Kidney capillary endothelial cell (primary cell): ENCODE data around the gene NEDD4L.
A peak's percentile ranks its signal among the peaks of the same experiment; 100 is the strongest.
"Not testable (repeated sequence)": the region's sequence is repeated elsewhere in the genome, so short reads cannot be mapped to it uniquely, and the experiment has no call there.

ENCODE experiments used
- DNase-seq: peaks from one replicate; pipeline ENCODE4 v3.0.0-alpha.2; 2018; ENCODE audit warnings: low spot score

Gene NEDD4L

GRCh38 chr18:58266291-58266690 is 222.3 kb downstream of the NEDD4L start:
- DNase-seq = no peak

- DNase-seq = no peak
These were observed 223.5 kb downstream of the NEDD4L start for GRCh38 chr18:58267493-58267892.

GRCh38 chr18:58268849-58269248 is 224.8 kb downstream of the NEDD4L start:
- DNase-seq = no peak

GRCh38 chr18:58269931-58270330 is 225.9 kb downstream of the NEDD4L start:
- no peak for DNase-seq

- no peak for DNase-seq
These were observed 226.4 kb downstream of the NEDD4L start for GRCh38 chr18:58270396-58270795.

- DNase-seq = no peak
These were observed 227.7 kb downstream of the NEDD4L start for GRCh38 chr18:58271770-58272169.

GRCh38 chr18:58272209-58272608 is 228.2 kb downstream of the NEDD4L start:
- no peak for DNase-seq

GRCh38 chr18:58272779-58273435 is 228.9 kb downstream of the NEDD4L start:
- DNase-seq = no peak

GRCh38 chr18:58275176-58275575 is 231.2 kb downstream of the NEDD4L start:
- DNase-seq = no peak

GRCh38 chr18:58276789-58277739 is 233.0 kb downstream of the NEDD4L start:
- DNase-seq = no peak

GRCh38 chr18:58279504-58280175 is 235.6 kb downstream of the NEDD4L start:
- DNase-seq = no peak

GRCh38 chr18:58280191-58280590 is 236.2 kb downstream of the NEDD4L start:
- DNase-seq = no peak

- DNase-seq = not testable (repeated sequence)
These were observed 238.8 kb downstream of the NEDD4L start for GRCh38 chr18:58282872-58283271.

- DNase-seq = no peak
These were observed 240.8 kb downstream of the NEDD4L start for GRCh38 chr18:58284699-58285448.

- no peak for DNase-seq
These were observed 241.6 kb downstream of the NEDD4L start for GRCh38 chr18:58285449-58286130.

- DNase-seq = no peak
These were observed 242.8 kb downstream of the NEDD4L start for GRCh38 chr18:58286632-58287352.

- no peak for DNase-seq
These were observed 243.6 kb downstream of the NEDD4L start for GRCh38 chr18:58287353-58288274.

GRCh38 chr18:58288921-58289797 is 245.1 kb downstream of the NEDD4L start:
- DNase-seq = peak; percentile 57
